K562 (cell line): ENCODE data around the gene SGK1. TPM values are rescaled to one million over a fixed set of nuclear protein-coding genes. Genes with fewer than 3 reads are reported as not detected.

Experiments
- ATAC-seq: fragments of 200-7000 bp; cut with Tn5 transposase; 3 replicates; pipeline ENCODE4 v1.9.1; 2020; ENCODE audit warnings: moderate library complexity
- BruUV-seq: library from RNA; stranded (reverse); fragments of 400-500 nt; replicated peaks from 2 replicates; lab custom pipeline; 2021; lab: Mats Ljungman, UMichigan
- CTCF ChIA-PET: fragments of 300-600 bp; formaldehyde crosslinking; extraction: SDS; loops from one replicate; lab custom pipeline; 2021; ENCODE audit warnings: low intra/inter-chr PET ratio; lab: Yijun Ruan, JAX
- POLR2A ChIA-PET: fragments of 300-600, 350-650 bp; sonication (Branson Sonifier 250); formaldehyde crosslinking; extraction: SDS; loops from one replicate; lab custom pipeline; 2021; ENCODE audit warnings: antibody characterized with exemption, inconsistent platforms; lab: Yijun Ruan, JAX
- DNase-seq, 4 experiments: peaks; one replicate each; pipeline versions ENCODE4 v3.0.0 to v3.0.0-alpha.2; 2011 to 2018; ENCODE audit warnings: low spot score in 3 of 4, mixed read lengths in 3 of 4; ENCODE audit errors: extremely low read depth in 1 of 4
- FAIRE-seq: peaks from 2 replicates; lab custom pipeline; 2011; peaks lifted over from hg19 to GRCh38; lab: Jason Lieb, UNC
- H2AFZ ChIP-seq: 2 replicates; pipeline ENCODE4 v1.6.0; 2011; ENCODE audit warnings: low read depth, low read length, control low read depth, inconsistent platforms
- H3K27ac ChIP-seq: fragments of 200-600 bp; 3 replicates; pipeline ENCODE4 v1.8.0; 2011; ENCODE audit warnings: low read depth, mild to moderate bottlenecking, control low read depth, inconsistent platforms, low read length, moderate library complexity, mixed read lengths; ENCODE audit errors: extremely low read depth
- H3K27me3 ChIP-seq, 2 experiments: fragments of 300-600 bp in 1 of 2; 2 replicates in 1 of 2; 3 replicates in 1 of 2; pipeline versions ENCODE4 v1.6.0 to v1.8.0; 2011; ENCODE audit warnings: inconsistent platforms in 2 of 2, low read length in 2 of 2, mild to moderate bottlenecking in 1 of 2, mixed read lengths in 1 of 2, moderate library complexity in 1 of 2; ENCODE audit not compliant: control insufficient read depth in 2 of 2, insufficient read depth in 2 of 2
- H3K36me3 ChIP-seq: fragments of 300-600 bp; 3 replicates; pipeline ENCODE4 v1.8.0; 2011; ENCODE audit warnings: mild to moderate bottlenecking, low read length, inconsistent platforms; ENCODE audit not compliant: control insufficient read depth, insufficient read depth
- H3K4me1 ChIP-seq, 2 experiments: fragments of 200-600 bp in 1 of 2; replicated peaks in 1 of 2; 2 replicates in 1 of 2; 3 replicates in 1 of 2; pipeline versions ENCODE4 v1.5.1 to v1.8.0; 2011; ENCODE audit warnings: inconsistent platforms in 2 of 2, low read length in 2 of 2, mild to moderate bottlenecking in 1 of 2, mixed read lengths in 1 of 2, moderate library complexity in 1 of 2; ENCODE audit not compliant: control insufficient read depth in 2 of 2, insufficient read depth in 2 of 2
- H3K4me2 ChIP-seq: 2 replicates; pipeline ENCODE4 v1.6.1; 2011; ENCODE audit warnings: low read length, control low read depth, inconsistent platforms, mixed read lengths; ENCODE audit not compliant: insufficient read depth
- H3K4me3 ChIP-seq: fragments of 200-600 bp; sonication (generic), shearing (Covaris generic); 2 replicates; pipeline ENCODE4 v1.5.1; 2016; ENCODE audit warnings: control low read depth, inconsistent platforms
- H3K79me2 ChIP-seq: fragments of 200-600 bp; 3 replicates; pipeline ENCODE4 v1.8.0; 2011; ENCODE audit warnings: low read length, inconsistent platforms; ENCODE audit not compliant: control insufficient read depth, insufficient read depth
- H3K9ac ChIP-seq, 2 experiments: 2 replicates each; pipeline versions ENCODE4 v1.6.0 to v1.6.1; 2011; ENCODE audit warnings: low read depth in 2 of 2, low read length in 2 of 2, control low read depth in 1 of 2, inconsistent platforms in 1 of 2, mild to moderate bottlenecking in 1 of 2, mixed read lengths in 1 of 2; ENCODE audit not compliant: insufficient read depth in 1 of 2
- H3K9me1 ChIP-seq: one replicate; pipeline ENCODE4 v1.6.0; 2011; ENCODE audit warnings: inconsistent platforms, mild to moderate bottlenecking, low read length, moderate library complexity; ENCODE audit not compliant: control insufficient read depth, insufficient read depth
- H3K9me3 ChIP-seq: replicated peaks from 2 replicates; pipeline ENCODE4 v1.5.1; 2011; ENCODE audit warnings: low read depth, low read length, inconsistent platforms; ENCODE audit not compliant: control insufficient read depth, insufficient read depth
- H4K20me1 ChIP-seq: replicated peaks from 2 replicates; pipeline ENCODE4 v1.6.1; 2011; ENCODE audit warnings: low read length, inconsistent platforms, mixed read lengths; ENCODE audit not compliant: control insufficient read depth, insufficient read depth
- ATF4 ChIP-seq: fragments of 450-650 bp; formaldehyde crosslinking; IDR thresholded peaks from 2 replicates; pipeline ENCODE4 v1.4.0; 2022; ENCODE audit warnings: mild to moderate bottlenecking, moderate library complexity
- CREB1 ChIP-seq, 2 experiments: sonication (generic) in 1 of 2; formaldehyde crosslinking in 1 of 2; IDR thresholded peaks; 2 replicates each; pipeline versions ENCODE4 v1.6.1 to v1.8.0; 2012 to 2022; ENCODE audit warnings: inconsistent platforms in 1 of 2, mild to moderate bottlenecking in 1 of 2, missing genetic modification reagents in 1 of 2, moderate library complexity in 1 of 2
- DACH1 ChIP-seq: fragments of 450-650 bp; IDR thresholded peaks from 2 replicates; pipeline ENCODE4 v1.6.1; 2018; ENCODE audit not compliant: partially characterized antibody
- FOXA1 ChIP-seq: fragments of 450-650 bp; IDR thresholded peaks from 2 replicates; pipeline ENCODE4 v1.6.1; 2016; ENCODE audit warnings: mild to moderate bottlenecking, borderline replicate concordance
- L3MBTL2 ChIP-seq: fragments of 450-650 bp; IDR thresholded peaks from 2 replicates; pipeline ENCODE4 v1.6.1; 2016; ENCODE audit warnings: mild to moderate bottlenecking, moderate library complexity
- NCOA1 ChIP-seq: fragments of 450-650 bp; IDR thresholded peaks from 2 replicates; pipeline ENCODE4 v1.6.1; 2016; ENCODE audit warnings: low read depth
- NKRF ChIP-seq: fragments of 450-650 bp; IDR thresholded peaks from 2 replicates; pipeline ENCODE4 v1.6.1; 2016; ENCODE audit warnings: borderline replicate concordance
- PCBP2 ChIP-seq: fragments of 200-400 bp; formaldehyde crosslinking; IDR thresholded peaks from 2 replicates; pipeline ENCODE4 v1.6.1; 2018; ENCODE audit warnings: low read length, low read depth, mild to moderate bottlenecking, moderate library complexity; ENCODE audit not compliant: poor library complexity, severe bottlenecking
- PHF8 ChIP-seq: fragments of 200-600 bp; sonication (generic); IDR thresholded peaks from 2 replicates; pipeline ENCODE4 v1.6.1; 2012; ENCODE audit warnings: mixed run types, mild to moderate bottlenecking, inconsistent platforms, low read length, moderate library complexity, borderline replicate concordance
- PRDM10 ChIP-seq: fragments of 450-650 bp; IDR thresholded peaks from 2 replicates; pipeline ENCODE4 v1.6.1; 2018; ENCODE audit not compliant: partially characterized antibody
- WGBS: fragments of 100-300 bp; shearing (Covaris generic); methylation state at CpG from one replicate; pipeline ENCODE4 v1.1.6; 2016; ENCODE audit warnings: low coverage, mixed read lengths; ENCODE audit not compliant: insufficient coverage; ENCODE audit errors: missing lambda C conversion rate; 5-methylcytosine and 5-hydroxymethylcytosine counted together
- in situ Hi-C: fragments of 300-500 bp; cut with MboI; formaldehyde crosslinking; loops from 4 replicates; pipeline ENCODE4 v1.15.0; 2018; ENCODE audit warnings: inconsistent platforms, mixed read lengths
- intact Hi-C: fragments of 100-400 bp; cut with micrococcal nuclease; formaldehyde crosslinking; loops from 2 replicates; pipeline ENCODE4 v1.14.2; 2022
- polyA plus RNA-seq, 8 experiments: library from polyadenylated mRNA; depleted of rRNA in 4 of 8; stranded (reverse) in 5 of 8; unstranded in 3 of 8; fragments of >200 nt; fragmentation: Nextera tagmentation in 2 of 8; fragmentation: Illumina TruSeq in 1 of 8; extraction: Ambion mirVana in 2 of 8; extraction: Trizol in 1 of 8; gene quantifications; 2 replicates each; pipeline versions ENCODE4 v1.2.1 to v1.2.3, GENCODE V29; 2011 to 2014; ENCODE audit warnings: inconsistent platforms in 1 of 8, missing spikeins in 1 of 8
- total RNA-seq, 7 experiments: library from RNA; depleted of rRNA in 6 of 7; stranded (reverse); fragments of >200 nt in 6 of 7; fragmentation: Illumina TruSeq in 2 of 7; extraction: Trizol in 2 of 7; gene quantifications; 2 replicates each; pipeline versions ENCODE4 v1.2.1 to v1.2.3, GENCODE V29; 2011 to 2021; ENCODE audit warnings: low replicate concordance in 1 of 7

The SGK1 gene
- total and polyA plus RNA-seq, 9 of the 15 experiments (the other 6 are each of a cell fraction or from before 2014, with no cell fraction given) = 3.5 to 7.2 (median 3.9) TPM

- peak; percentile 48; the same call in 1 of the 2 replicates for TF ChIP-seq CREB1 (IDR thresholded peaks at IDR 0.05)
- peak; percentile 39; the same call in 1 of the 2 replicates for TF ChIP-seq CREB1 (CRISPR knock-in tag; IDR thresholded peaks at IDR 0.05)
These were observed 67.9 kb downstream of the SGK1 start (continued) for GRCh38 chr6:134249759-134250602.

- H3K4me3 ChIP-seq = no peak overlapping the region
- no peaks in the 10 kb centered on the region for H3K36me3 ChIP-seq
- no TSS peak for BruUV-seq
- H3K4me2 ChIP-seq = no peak overlapping the region
- no peaks in the 10 kb centered on the region for H3K9me3 ChIP-seq
- H3K9me1 ChIP-seq = no peaks in the 10 kb centered on the region
- no peaks in the 10 kb centered on the region for H3K79me2 ChIP-seq
- ChIA-PET POLR2A (interaction anchor here (1.6 kb wide), 1 partner anchor 10 kb away, joined by 6 read pairs; no protein-coding TSS in a partner anchor), CTCF (no interaction called here)
- no peaks in the 10 kb centered on the region for H3K27me3 ChIP-seq
- H2AFZ ChIP-seq = no peak overlapping the region
- peaks cover 0 to 4% of the 10 kb centered on the region in 2 experiments; a peak in 1 of 5 replicates for H3K4me1 ChIP-seq
- TF ChIP-seq NKRF (no peak), L3MBTL2 (no peak), NCOA1 (no peak), FOXA1 (no peak), DACH1 (no peak), PHF8 (no peak), PRDM10 (no peak), ATF4 (CRISPR knock-in tag) (no peak), PCBP2 (no peak)
- 61% methylated on average over 5 of the region's 5 CpGs for WGBS
- H4K20me1 ChIP-seq = no peaks in the 10 kb centered on the region
- H3K9ac ChIP-seq = no peak overlapping the region
- FAIRE-seq = no peak
- no peak for ATAC-seq
- H3K27ac ChIP-seq = no peak overlapping the region
- no peak for DNase-seq
- in situ Hi-C loops = no loop called here
- intact Hi-C loops = no loop called here
These were observed 68.6 kb downstream of the SGK1 start for GRCh38 chr6:134249239-134249758.
